Hematopoietic multipotent progenitor cell treated with erythropoietin and hydrocortisone succinate and interleukin-3 and kit ligand, for 6 days (in vitro differentiated cells): Measurements from ENCODE around the gene SH3BP4.

Source experiments
- DNase-seq: peaks from one replicate; pipeline ENCODE4 v3.0.0-alpha.2; 2015

The SH3BP4 gene

GRCh38 chr2:235024931-235025773 lies 73.3 kb downstream of the SH3BP4 start:
- no peak for DNase-seq

GRCh38 chr2:235025800-235026536 lies 74.2 kb downstream of the SH3BP4 start:
- DNase-seq, result no peak

GRCh38 chr2:235026649-235027557 lies 75.1 kb downstream of the SH3BP4 start:
- DNase-seq, result no peak

GRCh38 chr2:235027558-235028214 lies 75.9 kb downstream of the SH3BP4 start:
- no peak for DNase-seq

GRCh38 chr2:235028646-235029045 lies 76.8 kb downstream of the SH3BP4 start:
- DNase-seq, result no peak

- no peak for DNase-seq
These were observed 77.2 kb downstream of the SH3BP4 start for GRCh38 chr2:235029054-235029453.

- DNase-seq, result no peak
These were observed 78.3 kb downstream of the SH3BP4 start for GRCh38 chr2:235030126-235030525.

- no peak for DNase-seq
These were observed 79.1 kb downstream of the SH3BP4 start for GRCh38 chr2:235030936-235031335.

- no peak for DNase-seq
These were observed 80.0 kb downstream of the SH3BP4 start for GRCh38 chr2:235031686-235032373.

GRCh38 chr2:235032466-235032865 lies 80.6 kb downstream of the SH3BP4 start:
- DNase-seq, result no peak

- no peak for DNase-seq
These were observed 81.1 kb downstream of the SH3BP4 start for GRCh38 chr2:235032949-235033348.

- no peak for DNase-seq
These were observed 82.7 kb downstream of the SH3BP4 start for GRCh38 chr2:235034265-235035118.

- DNase-seq, result no peak
These were observed 85.9 kb downstream of the SH3BP4 start for GRCh38 chr2:235037604-235038166.

GRCh38 chr2:235041221-235041917 lies 89.6 kb downstream of the SH3BP4 start:
- no peak for DNase-seq

- no peak for DNase-seq
These were observed 90.2 kb downstream of the SH3BP4 start for GRCh38 chr2:235041918-235042575.

GRCh38 chr2:235042576-235043515 lies 91.0 kb downstream of the SH3BP4 start:
- no peak for DNase-seq

- DNase-seq, result peak; percentile 23
These were observed 92.1 kb downstream of the SH3BP4 start for GRCh38 chr2:235043762-235044500.
